Stimulated activated CD4-positive, alpha-beta T cell treated with anti-CD3 and anti-CD28 coated beads, Interleukin-4, amount 100 ng/mL, for 24 hours (primary cell): ENCODE measurements around the gene TTC24.
"Not testable (repeated sequence)": the region's sequence is repeated elsewhere in the genome, so short reads cannot be mapped to it uniquely, and the experiment has no call there.

Experiments
- DNase-seq: peaks from one replicate; pipeline ENCODE4 v3.0.0-alpha.2; 2020

Gene TTC24

DNA sequence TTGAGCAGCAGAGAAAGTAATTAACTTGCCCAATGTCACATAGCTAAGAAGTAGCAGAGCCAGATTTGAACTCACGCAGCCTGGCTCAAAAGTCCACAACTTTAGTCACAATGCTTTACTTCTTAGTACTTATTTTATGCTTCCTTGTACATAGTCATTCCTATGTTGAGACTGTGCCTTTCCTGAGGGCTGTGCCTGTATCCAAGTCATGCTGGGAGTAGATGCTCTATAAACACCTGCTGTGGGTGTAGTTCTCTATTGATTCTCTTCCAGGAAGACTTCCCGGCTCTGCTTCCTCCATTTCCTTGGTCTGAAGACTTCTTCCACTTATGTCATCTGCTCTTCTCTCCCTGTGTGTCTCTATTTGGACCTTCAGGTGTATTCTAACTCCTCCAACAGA is 23.8 kb upstream of the TTC24 start:
- DNase-seq = no peak

GRCh38 chr1:156556354-156556753 is 23.2 kb upstream of the TTC24 start:
- no peak for DNase-seq

- DNase-seq = no peak
Measured at GRCh38 chr1:156559086-156559796, 20.3 kb upstream of the TTC24 start.

DNA sequence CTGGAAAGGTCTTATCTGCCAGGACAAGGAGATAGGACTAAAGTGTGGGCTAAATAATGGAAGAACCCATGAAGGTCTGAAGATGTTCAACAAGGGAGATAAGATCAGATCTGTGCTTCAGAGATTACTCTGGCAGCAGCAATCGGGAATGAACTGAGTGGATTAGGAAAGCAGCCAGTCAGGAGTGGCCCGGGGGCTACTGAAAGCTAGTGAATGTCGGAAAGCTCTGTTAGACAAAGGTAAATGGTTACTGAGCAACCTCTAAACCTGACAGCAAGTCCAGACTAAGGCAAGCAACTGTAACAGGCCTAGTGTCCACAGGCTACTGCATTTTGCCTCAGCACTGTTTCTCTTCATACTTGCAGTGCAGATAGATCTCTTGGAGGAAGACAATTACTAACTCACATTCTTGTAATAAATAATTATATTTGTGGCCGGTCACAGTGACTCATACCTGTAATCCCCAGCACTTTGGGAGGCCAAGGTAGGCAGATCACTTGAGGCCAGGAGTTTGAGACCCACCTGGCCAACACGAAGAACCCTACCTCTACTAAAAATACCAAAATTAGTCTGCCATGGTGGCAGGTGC is 19.6 kb upstream of the TTC24 start:
- DNase-seq = no peak

GRCh38 chr1:156560585-156561163 is 18.8 kb upstream of the TTC24 start:
- no peak for DNase-seq

- DNase-seq = no peak
Measured at GRCh38 chr1:156565519-156565918, 14.0 kb upstream of the TTC24 start.

GRCh38 chr1:156566436-156566835 is 13.1 kb upstream of the TTC24 start:
- DNase-seq = no peak

DNA sequence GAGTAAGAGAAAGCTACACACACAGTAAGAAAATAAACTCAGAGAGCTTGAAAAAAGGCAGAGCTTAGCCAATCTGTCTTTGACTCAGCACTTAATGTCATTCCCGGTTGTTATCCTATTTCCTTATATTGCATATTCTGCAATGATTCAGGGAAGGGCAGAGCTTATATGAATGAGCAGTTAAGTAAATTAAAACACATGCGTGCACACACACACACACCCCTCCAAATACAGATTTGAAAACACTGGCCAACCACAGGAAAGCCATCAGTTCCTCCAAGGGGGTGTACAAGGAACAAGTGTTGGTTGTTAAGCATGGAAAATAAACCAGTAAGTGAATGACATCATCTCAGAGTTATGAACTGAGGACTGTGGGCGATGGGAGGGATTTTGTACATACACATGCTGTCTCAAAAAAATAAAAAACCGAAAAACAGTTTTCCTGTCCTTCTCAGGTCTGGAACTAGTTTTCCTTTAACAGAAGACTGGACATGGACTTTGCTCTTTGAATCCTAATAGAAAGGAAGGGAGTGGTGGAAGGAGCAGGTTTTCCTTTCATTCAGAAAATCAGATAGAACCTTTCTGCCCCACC is 8.2 kb upstream of the TTC24 start:
- DNase-seq = no peak

DNA sequence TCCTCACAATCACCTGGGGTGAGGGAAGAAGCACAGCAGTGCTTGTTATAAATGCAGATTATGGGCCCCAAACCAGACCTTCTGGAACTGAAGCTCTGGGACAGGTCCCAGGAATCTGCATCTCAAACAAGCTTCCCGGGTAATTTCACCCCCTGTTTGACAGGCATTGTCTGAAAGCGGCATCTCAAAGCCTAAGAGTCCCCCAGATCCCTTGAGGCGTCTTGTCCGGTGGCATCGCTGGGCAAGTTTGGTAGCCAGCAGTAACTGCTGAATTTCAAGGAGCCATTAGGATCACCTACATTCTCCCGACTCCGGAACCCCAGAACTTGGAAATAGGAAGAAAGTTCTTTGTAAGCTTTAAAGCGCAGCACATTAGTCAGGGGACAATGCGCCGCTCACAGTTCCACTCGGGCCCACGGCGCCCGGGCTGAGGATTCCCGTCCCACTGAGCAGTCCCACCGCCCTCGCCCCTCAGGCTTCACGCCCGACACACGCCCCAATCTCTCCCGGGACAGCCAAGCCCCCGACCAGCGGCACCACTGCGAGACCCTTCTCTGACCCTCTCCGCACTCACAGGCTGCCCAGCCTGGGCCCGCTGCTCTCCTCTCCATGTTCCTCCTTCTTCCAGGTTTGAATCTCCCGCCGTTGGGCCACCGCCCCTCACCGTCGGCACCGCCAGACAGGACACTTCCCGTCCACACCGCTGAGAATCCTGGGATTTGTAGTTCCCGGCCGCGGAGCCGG is 7.4 kb upstream of the TTC24 start, which contains the start of gene IQGAP3:
IQGAP3 (minus strand) TSS at position 647 of the 744 bp plus-strand sequence; CDS start at position 611, 36 bp downstream.
- peak; percentile 78 for DNase-seq

- no peak for DNase-seq
Measured at GRCh38 chr1:156572663-156573018, 6.9 kb upstream of the TTC24 start.

- no peak for DNase-seq
Measured at GRCh38 chr1:156574039-156574633, 5.4 kb upstream of the TTC24 start.

GRCh38 chr1:156577550-156577949 is 2.0 kb upstream of the TTC24 start:
- DNase-seq = no peak

DNA sequence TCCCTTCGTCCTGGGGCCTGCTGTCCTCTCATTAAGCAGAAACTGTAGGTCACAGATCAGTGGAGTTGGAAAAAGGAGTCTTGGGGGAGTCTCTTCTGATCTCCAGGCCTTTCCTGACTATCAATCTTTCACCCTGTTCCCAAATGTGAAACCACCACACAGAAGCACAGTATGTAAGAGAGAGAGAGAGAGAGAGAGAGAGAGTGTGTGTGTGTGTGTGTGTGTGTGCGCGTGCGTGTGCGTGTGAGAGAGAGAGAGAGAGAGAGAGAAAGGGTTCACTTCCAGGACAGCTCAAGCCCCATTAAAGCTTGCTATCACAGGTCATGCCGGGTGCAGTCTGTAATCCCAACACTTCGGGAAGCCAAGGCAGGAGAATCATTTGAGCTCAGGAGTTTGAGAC is 1.5 kb upstream of the TTC24 start:
- DNase-seq = no peak

GRCh38 chr1:156581661-156582387 is 2.3 kb downstream of the TTC24 start:
- DNase-seq = no peak

- no peak for DNase-seq
Measured at GRCh38 chr1:156582388-156583017, 3.0 kb downstream of the TTC24 start.

DNA sequence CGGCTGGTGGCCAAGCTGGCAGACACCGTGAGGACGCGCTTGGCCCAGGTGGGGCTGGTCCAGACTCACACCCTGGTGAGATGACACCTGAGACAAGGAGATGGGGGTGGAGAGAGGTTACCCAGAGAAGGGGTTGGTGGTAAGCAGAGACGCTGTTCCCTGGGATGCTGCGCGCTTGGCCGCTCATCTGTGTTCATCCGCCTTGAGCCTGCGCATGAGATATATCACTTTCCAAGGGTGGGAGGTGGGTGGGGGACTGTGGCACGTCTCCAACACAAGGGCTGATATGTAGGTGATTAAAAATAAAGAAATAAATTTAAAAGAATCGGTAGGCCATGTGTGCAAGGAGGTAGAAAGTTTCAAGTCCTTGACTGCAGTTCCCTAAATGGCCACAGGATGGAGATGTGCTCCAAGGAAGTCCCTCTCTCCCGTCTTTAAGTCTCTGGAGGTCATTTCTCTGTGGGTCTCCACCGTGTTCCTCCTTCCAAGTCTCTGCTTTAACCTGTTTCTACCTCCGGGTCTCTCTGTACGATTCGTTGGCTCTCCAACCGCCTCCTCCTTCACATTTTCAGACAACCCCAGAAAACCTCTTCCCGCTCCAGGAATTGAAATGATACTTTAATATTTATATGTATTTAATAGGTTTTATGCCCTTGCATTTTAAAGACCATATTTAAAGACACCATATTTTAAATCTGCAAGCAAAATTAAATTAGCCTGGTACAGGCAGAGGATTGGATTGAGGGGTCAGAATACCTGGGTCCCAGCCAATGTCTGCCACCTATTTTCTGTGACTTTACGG is 4.5 kb downstream of the TTC24 start:
- peak; percentile 83 for DNase-seq

GRCh38 chr1:156584813-156585212 is 5.3 kb downstream of the TTC24 start:
- DNase-seq = no peak

DNA sequence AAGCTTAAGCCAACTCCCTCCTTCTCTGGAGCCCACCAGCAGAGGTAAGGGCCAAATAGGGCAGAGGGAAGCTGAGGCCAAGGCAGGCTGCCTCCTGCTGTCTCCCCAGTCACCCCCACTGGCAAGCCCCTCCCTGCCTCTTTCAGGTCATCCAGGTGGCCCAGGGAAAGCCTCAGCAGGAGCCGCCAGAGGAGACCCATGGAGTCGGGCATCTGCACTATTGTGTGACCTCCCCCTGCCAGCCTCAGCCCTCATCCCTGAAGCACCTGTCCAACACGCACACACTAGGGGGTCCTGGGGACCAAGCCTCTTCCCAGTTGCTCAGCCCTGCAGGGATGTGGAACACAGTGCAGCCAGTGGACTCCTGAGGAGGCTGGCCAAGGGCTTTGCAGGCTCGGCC is 6.8 kb downstream of the TTC24 start:
- DNase-seq = no peak

DNA sequence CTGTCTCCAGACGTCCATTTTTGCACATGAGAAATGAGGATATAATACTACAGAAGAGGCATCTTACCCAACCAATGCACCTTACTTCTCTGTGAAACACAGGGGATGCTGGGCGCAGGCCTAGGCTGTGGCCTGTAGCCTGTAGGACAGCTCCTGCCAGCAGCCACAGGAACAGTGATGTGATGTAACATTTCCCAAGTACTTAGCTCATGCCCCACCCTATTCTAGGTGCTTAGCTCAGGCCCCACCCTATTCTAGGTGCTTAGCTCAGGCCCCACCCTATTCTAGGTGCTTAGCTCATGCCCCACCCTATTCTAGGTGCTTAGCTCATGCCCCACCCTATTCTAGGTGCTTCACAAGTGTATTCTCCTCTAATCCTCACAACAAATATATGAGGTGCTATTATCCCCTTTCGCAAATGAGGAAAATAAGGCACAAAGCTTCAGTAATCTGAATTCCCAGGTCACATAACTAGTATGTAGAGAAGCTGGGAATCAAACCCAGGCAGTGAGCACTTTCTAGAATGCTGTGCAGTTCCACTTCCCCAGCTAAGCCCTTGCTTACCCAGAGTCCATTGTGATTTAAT is 7.5 kb downstream of the TTC24 start:
- DNase-seq = no peak

DNA sequence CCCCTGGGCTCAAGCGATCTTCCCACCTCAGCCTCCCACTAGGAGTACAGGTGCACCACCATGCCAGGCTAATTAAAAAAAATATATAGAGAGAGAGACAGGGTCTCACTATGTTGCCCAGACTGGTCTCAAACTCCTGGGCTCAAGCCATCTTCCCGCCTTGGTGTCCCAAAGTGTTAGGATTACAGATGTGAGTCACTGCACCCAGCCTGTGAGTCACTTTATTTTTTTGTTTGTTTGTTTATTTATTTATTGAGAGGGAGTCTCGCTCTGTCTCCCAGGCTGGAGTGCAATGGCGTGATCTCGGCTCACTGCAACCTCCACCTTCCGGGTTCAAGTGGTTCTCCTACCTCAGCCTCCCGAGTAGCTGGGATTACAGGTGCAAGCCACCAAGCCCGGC is 8.4 kb downstream of the TTC24 start:
- DNase-seq = not testable (repeated sequence)
